ENCODE measurements around the gene ME3.

DNA sequence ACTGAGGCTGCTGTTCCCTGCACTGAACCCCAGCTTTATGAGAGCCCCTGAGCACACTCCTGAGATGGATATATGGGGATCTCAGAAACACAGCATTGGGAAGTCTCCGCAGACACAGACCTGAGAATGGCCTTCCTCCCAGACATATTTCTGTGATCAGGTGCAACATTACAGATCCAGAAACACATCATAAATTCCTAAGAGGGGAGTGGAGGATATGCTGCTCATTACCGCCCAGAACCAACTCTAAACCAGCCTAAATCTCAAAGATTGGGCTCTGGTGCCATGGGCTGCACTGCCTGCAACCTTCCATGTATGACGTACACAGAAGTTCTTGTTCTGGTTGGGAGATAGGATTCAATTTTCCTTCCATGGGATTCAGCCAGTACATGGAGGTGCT lies 102.0 kb downstream of the ME3 start:
- TF ChIP-seq CTCF (IDR thresholded peaks at IDR 0.05; ENCODE audit: low read depth, low read length, missing input control): no peak
- TF ChIP-seq TAF1 (conservative IDR thresholded peaks at IDR 0.05): no peak
- TF ChIP-seq FOXA2 (IDR thresholded peaks at IDR 0.05): no peak
- TF ChIP-seq ATF3 (IDR thresholded peaks at IDR 0.05): no peak

All from liver (tissue), 3 donors.